UCSD-AML1 (cell line): ENCODE results near the gene PPP1R3G.
"Not testable (repeated sequence)": the region's sequence is repeated elsewhere in the genome, so short reads cannot be mapped to it uniquely, and the experiment has no call there.

Source experiments
- DNase-seq: peaks from one replicate; lab custom pipeline; 2025; ENCODE audit not compliant: unreplicated experiment; lab: John Stamatoyannopoulos, UW

PPP1R3G gene

DNA sequence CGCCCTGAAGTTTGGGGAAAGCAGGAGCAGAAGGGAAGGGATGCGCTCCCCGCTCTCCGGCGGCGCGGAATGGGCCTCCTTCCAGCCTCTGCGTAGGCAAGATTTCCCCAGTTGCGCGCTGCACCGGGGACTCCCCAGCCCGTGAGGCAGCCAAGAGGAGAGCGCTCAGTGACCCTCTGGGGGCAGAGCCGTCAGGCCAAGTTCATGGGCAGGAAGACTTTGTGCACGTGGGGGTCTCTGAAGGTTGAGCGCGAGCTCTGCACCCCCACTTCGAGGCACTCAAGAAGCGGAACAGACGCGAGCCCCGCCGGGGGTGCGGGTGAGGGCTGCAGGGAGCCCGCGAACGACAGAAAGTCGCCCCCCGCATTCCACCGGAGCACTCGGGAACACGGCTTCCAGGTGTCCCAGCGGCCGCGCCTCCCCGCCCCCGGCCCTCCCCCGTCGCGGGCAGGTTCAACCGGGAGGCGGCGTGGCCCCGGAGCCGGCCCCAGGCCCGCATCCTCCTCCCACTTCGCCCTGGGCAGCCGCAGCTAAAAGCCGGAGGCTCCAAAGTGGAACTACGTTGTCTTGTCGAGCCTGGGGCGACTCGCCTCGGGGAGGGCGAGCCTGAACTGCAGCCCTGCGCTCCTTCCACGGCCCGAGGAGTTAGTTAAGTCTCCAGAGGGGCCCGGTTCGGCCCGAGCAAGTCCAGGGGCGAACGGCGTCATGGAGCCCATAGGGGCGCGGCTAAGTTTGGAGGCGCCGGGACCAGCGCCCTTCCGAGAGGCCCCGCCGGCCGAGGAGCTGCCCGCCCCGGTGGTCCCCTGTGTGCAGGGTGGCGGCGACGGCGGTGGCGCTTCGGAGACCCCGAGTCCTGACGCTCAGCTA, at the start of gene PPP1R3G:
Gene PPP1R3G, plus strand, starts transcription at position 561 of the 867 bp plus-strand sequence. Its CDS starts 145 bp downstream, at position 706.
- DNase-seq: peak; percentile 55

DNA sequence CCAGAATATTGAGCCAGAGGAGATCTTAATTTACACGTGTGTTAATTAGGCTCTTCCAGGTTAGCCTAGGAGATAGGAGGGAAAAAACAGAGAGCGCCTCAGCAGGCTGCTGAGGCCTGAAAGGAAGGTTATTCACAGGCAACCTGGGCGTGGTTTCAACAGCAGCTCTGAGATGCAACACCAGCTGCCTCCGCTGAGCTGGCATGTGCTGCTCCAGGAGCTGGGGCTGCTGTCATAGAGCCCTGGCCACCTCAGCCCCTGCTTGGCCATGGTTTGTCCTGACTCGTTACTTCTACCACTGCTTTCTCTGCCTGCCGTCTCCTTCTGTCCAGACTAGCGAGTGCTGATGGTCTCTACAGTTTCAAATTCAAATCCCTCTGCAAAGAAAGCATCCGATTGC, 48.9 kb upstream of the PPP1R3G start:
- DNase-seq: no peak

DNA sequence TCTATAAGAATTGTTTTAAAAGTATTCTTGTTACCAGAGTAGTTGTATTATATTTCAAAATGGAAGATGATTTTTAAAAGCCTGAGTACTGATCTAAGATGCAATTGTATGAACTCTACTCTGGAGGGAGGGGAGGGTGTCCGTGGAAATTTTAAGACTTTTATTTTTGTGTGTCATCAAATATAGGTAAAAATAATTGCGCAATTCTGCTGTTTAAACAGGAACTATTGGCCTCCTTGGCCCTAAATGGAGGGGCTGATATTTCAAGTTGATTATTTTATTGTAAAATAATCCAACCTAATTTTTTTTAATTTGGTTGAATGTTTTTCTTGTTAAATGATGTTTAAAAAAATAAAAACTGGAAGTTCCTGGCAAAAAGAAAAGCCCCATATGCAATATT, 43.2 kb upstream of the PPP1R3G start:
- no peak for DNase-seq

DNA sequence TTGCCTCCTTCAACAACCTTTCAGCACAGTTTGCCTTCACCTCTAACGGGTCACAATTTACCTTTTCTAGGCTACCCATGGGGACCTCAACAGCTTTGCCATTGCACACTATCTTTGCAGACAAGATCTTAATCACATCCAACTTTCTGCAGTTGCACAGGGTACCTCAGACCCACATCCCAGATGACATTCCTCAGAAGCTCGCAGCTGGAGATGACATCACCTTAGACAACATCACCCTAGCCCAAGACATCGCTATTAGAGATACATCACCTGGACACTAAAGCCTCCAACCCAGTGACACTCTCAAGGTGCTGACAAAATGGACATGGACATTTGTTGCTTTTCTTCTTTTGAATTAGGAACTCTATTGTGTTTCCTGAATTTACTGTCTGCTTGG, 42.7 kb upstream of the PPP1R3G start:
- DNase-seq: no peak

DNA sequence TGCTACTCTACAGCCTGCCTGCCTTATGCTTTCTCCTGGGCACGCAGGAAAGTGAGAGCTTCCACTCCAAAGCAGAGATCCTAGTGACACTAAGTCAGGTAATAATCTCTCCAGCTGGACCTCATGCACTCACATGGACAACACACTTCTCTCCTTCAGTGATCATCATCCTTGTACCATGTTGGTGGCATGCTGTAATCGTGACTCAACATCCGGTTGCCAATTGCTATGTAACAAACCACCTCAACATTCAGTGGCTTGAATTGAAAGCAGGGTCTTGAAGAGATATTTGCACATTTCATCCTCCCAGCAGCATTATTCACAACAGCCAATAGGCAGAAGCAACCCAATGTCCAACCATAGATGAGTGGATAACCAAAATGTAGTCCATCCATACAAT, 40.3 kb upstream of the PPP1R3G start:
- no peak for DNase-seq

DNA sequence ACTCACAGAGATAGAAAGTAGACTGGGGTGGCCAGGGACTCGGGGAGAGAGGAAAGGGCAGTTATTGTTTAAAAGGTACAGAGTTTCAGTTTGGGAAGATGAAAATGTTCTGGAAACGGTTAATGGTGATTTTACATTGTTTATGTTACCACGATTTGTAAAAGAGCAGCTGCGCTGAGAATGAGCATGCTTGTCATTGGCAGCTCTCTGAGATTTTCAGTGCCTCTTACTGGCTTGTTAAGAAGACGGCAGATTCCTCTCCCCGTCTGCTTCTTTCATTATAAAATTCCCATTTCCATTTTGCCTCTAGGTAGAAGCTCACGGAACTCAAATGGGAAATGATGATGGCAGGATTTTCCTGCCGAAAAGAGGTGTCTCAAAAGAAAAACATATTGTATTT, 39.7 kb upstream of the PPP1R3G start:
- no peak for DNase-seq

DNA sequence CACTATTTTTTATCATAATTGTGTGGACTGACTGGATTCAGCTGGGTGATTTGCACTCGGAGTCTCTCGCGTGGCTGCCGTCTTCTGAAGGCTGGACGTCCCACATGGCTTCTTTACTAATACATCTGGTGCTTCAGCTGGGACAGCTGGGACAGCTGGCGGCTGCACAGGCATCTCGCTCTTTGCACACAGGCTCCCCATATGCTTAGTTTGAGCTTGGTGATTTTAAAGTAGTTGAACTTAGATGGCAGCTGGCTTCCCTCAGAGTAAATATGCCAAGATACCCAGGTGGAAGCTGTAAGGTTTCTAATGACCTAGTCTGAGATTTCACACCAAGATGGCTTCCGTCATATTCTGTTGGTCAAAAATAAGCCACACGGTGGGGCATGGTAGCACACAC, 38.7 kb upstream of the PPP1R3G start:
- DNase-seq: no peak

DNA sequence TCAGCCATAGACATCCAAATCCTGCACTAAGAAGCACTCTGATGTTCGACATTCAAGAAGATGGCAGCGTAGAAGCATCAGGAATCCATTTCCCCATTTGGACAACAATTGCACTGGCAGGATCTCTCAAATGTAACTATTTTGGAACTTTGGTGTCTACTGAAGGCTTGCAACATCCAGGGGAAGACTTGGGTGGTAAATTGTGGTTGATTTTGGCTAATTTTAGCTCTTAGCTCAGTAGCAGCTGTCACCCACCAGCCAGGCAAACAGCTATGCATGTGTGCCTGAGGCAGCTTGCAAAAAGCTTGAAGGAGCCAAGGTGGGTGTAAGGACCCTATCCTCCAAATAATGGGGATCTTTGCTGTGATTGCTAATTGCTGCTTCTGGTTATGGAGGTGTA, 35.1 kb upstream of the PPP1R3G start:
- no peak for DNase-seq

DNA sequence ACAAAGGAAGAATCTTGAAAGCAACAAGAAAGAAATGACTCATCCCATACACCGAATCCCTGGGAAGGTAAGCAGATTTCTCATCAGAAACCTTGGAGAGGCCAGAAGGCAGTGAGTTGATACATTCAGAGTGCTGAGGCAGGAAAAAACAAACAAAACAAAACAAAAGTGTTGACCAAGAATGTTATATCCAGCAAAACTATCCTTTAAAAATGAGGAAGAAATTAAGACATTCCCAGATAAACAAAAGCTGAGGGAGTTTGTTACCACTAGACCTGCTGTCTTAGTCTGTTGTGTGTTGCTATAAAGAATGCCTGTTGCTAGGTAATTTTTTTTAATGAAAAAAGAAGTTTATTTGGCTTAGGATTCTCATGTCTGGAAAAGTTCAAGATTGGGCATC, 33.7 kb upstream of the PPP1R3G start:
- no peak for DNase-seq

DNA sequence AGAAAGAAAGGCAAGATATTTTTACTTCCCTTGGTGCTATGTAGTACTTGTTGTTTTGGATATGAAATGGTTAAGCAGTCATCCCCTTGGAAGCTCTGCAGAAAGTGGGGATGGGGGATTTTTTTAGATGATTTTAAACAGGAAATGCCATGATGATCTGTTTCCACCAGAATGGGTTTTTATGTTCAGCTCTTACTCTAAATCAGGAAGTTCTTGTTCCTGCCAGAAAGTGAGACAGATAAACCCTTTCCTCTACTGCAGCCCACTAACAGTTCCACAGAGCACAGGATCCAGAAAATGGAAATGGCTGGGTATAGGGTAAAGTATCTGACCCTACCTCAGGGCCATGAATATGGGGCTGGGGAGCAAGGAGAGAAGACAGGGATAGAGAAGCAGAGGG, 32.1 kb upstream of the PPP1R3G start:
- no peak for DNase-seq

DNA sequence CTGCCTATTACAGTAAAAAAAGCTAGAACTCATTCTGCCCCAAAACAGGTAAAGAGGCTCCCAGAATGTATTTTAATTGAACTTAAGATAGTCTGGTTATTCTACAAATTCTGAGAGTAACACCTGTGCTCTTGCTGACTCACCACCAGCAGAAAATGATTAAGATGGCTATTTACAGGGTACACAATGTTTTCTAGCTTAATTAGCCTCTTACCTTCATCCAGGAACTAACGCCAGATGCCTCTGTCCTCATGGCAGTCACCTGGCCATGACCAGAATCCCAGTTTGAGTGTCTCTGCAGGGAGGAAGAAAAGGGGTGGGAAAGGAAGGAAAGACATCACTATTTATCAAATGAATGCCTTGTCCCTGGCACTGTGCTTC, 31.3 kb upstream of the PPP1R3G start:
- no peak for DNase-seq

DNA sequence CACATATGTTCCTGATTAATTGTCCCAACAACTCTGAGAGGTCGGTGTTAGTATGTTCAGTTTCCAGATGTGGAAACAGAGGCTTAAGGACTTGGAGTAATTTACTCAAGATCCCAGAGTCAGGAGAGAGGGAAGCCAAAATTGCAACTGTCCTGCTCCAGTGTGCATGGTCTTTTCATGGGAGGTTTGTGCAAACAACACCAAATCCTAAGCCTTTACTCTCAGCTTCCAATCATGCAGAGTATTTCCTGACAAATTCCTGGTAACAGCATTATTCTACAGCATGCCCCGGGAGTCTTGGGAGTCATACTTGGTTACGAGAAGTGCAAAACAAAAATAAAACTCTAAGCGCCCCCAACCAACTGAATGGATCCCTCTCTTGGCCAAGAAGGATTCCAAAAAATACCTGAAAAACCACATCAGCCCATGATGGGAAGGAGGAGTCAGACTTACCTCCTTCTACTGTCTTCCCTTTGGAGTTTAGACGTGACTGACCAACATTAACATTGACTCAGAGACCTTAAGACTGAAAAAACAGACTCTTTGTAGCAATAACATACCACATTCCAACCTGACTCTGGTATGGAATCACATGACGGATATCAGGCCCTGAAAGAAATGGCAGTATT, 30.8 kb upstream of the PPP1R3G start:
- no peak for DNase-seq

DNA sequence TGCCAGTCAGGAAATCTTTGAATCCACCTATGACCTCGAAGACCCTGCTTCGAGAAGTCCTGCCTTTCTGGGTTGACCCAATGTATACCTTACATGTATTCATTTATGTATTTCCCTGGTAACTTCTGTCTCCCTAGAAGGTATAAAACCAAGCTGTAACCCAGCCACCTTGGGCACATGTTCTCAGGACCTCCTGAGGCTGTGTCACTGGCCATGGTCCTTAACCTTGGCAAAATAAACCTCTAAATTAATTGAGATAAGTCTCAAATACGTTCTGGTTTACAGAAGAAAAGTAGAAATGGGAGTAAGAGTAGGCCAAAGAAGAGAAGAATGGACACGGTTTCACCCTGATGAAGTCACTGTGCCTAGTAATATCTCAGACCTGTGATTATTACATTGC, 30.0 kb upstream of the PPP1R3G start:
- DNase-seq: no peak

DNA sequence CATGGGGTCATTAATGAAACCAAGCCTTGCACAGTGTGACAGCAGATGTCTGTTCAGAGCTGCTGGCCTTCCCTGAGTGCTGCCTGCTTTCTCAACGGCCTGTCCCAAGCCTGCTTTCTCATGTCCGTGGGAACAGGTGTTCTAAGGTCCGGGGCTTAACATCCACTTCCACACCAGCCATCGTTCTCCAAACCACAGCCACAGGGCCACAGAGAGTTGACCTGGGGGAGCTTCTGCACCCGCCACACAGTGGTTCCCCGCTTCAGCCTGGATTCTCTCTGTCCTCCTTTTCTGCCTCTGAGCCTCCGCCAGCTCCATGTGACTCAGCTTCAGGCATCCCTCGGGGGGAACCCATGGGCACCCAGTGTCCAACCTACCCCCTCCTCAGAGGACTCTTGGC, 26.9 kb upstream of the PPP1R3G start:
- no peak for DNase-seq

DNA sequence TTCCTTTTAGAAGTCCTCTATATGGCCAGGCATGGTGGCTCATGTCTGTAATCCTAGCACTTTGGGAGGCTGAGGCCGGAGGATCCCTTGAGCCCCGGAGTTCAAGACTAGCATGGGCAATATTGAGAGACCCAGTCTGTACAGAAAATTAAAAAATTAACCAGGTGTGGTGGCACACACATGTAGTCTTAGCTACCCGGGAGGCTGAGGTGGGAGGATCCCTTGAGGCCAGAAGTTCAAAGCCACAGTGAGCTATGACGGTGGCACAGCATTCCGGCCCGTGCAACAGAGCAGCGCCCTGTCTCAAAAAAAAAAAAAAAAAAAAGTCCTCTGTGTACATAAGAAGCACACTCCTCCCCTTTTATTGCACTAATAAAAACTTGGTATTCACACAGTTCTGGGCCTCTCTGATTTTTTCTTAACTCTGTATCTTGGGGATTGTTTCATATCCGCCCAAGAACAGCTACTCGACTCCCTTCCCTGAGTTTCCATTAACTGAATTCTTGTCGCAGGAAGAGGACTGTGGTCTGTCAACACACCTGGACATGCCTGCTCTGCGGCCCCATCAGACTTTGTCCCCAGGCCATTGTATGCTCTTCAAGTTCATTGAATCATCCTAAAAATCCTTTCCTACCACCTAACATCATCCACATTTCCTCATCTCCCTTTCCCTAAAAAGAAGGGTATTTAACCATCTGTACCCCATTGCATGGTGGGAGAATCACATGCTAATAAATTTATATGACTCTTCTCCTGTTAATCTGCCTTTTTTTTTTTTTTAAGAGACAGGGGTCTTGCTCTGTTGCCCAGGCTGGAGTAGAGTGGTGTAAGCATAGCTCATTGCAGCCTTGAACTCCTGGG, 25.9 kb upstream of the PPP1R3G start:
- DNase-seq: no peak

DNA sequence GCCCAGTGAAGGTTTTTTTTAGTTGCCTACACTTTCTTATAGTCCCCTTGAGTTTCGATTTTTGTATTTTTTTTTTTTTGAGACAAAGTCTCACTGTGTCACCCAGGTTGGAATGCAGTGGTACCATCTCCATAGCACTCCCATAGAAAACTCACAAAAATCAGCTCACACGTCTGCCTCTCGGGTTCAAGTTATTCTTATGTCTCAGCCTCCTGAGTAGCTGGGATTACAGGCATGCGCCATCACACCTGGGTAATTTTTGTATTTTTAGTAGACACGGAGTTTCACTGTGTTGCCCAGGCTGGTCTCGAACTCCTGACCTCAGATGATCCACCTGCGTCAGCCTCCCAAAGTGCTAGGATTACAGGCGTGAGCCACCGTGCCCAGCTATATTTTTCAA, 24.7 kb upstream of the PPP1R3G start:
- DNase-seq: not testable (repeated sequence)

DNA sequence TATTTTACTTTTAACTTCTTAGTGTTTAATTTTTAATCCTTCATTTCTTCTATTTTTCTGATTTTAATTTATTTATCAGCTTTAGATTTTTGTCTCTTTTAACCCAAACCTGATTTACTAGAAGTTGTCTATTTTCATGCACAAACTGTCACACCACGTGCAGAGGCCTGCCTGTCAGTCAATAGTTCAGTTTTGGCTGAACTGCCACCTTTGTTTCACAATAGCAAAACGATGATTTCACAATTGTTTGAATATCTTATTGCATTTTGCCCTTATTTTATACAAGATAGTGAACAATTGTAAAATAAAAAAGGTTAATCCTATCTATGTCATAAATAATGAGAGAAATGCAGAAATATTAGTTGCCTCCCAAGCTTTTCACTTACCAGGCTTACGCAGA, 24.0 kb upstream of the PPP1R3G start:
- DNase-seq: no peak

DNA sequence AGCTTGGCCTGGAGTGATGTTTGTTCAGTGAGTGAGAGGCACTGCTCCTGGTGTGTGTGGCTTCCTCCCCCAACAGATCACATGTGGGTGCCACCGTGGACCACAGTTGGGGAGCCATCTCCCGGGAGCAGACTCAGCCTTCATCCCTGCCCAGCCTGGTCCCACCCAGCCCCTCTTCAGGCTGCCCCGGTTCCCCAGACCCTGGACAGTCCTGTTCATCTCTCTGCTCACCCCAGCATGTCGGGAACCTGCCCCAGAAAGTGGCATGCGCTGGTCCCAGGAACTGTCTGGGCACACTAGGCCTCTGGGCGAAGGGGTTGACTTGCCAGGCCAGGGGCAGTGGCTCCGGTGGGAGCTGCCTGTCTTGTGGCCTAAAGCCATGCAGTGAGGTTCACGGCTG, 21.5 kb upstream of the PPP1R3G start:
- no peak for DNase-seq

DNA sequence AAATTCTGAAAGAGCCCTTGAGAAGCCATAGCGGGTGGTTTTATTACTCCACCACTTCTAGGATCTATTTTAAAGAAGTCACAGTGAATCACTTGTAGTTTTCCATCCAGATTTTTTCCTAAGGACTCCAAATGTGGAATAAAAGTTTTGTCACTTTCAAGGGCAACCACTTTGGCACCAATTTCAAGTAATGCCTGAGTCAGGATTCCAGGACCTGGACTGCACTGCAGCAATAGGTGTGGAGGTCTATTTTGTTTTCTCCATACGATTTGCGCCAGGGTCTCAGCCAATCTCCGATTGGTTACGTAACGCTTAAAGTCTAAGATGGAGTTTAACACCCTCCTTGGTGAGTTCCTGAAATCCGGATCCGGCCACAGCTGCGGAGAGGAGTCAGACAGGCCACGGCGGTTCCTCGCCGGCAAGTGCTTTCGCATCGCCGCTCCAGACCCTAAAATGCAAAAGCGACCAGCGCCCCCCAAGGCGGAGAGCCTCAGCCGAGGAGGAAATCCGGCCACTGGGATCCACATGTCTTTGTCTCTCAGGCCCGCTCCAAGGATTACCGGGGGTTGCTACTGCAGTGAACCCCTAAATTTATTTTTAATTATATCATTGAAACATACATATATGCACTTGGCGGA, 18.6 kb upstream of the PPP1R3G start:
- no peak for DNase-seq

DNA sequence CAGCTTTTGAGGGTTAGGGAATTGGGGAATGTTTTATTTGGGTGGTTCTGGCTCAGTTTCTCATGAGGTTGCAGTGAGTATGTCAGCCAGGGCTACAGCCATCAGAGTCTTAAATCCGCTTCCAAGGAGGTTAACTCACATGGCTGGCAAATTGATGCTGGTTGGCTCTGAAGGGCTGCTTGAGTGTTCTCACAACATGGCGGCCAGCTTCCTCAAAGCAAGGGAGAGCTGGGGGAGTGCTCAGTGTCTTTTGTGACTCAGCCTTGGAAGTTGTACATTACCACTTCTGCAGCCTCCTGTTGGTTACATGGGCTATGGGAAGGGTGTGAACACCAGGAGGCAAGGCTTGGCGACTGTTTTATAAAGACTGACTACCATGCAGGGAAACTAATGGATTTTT, 17.8 kb upstream of the PPP1R3G start:
- DNase-seq: no peak

DNA sequence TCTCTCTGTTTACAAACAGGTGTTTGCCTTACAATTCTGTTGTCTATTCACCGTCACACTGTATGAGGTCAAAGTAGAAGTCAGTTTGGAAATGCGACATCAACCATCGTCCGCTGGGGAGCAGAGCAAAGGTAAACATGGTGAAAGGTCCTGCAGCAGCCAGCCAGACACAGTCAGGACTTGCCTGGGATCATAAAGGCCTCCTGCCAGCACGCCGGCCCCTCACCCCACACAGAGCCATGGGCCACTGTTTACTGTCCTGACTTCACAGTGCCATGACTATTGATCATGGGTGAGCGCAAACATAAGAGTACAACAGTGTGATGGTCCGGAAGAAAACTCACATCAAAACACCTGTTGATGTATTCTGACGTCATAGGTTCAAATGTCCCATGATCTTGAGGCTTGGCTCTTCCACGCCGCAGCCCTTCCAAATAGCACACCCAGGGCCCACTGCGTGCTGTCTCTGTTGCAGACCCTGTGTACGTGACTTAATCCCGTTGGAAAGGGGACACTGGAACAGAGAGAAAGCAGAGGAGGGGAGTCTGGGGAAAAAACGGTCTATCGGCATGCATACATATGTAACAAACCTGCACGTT, 16.9 kb upstream of the PPP1R3G start:
- DNase-seq: no peak
